ENCODE data around the gene NANOS2. TPM values are rescaled to one million over a fixed set of nuclear protein-coding genes. Genes with fewer than 3 reads are reported as not detected.
"Not testable (repeated sequence)": the region's sequence is repeated elsewhere in the genome, so short reads cannot be mapped to it uniquely, and the experiment has no call there.

The NANOS2 gene
- total RNA-seq, 1 donor from 2014 or later: not detected

DNA sequence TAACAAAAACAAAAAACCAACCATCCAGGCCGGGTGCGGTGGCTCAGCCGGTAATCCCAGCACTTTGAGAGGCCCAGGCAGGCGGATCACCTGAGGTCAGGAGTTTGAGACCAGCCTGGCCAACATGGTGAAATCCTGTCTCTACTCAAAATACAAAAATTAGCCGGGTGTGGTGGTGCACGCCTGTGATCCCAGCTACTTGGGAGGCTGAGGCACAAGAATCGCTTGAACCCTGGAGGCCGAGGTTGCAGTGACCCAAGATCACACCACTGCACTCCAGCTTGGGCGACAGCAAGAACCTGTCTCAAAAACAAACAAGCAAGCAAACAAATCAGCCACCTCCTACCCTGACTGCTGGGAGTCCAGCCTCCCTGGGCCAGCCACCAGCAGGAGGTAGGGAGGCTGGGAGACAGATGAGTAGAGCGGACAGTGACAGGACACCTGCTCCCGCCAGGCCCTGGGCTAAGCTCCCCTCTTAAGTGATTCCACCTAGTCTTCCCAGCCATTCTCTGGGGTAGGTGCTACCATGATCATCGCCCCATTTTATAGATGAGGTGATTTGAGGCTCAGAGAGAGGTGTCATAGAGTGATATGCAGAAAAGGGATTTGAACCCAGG lies 18.5 kb downstream of the NANOS2 start:
- DNase-seq (ENCODE audit: low read depth): not testable (repeated sequence)

DNA sequence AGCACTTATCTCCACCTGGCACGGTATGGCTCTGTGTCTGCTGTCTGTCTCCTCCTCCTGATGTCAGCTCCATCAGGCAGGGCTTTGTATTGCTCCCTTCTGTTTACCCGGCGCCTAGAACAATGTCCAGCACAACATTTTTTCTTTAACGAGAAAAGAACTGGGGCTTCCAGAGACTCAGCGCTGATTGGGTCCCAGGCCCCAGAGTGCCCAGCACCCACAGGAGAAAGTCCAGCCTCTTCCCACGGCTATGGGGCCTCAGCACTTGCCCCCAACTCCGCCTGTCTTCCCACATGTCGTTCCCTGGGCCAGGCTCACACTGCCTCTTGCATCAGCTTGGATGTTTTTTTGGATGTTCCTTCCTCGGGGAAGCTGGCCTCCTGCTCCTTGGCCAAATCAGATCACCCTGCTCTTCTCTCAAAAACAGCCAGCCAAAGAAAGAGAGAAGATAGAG lies 19.0 kb downstream of the NANOS2 start:
- no peak for DNase-seq (ENCODE audit: low read depth)

DNA sequence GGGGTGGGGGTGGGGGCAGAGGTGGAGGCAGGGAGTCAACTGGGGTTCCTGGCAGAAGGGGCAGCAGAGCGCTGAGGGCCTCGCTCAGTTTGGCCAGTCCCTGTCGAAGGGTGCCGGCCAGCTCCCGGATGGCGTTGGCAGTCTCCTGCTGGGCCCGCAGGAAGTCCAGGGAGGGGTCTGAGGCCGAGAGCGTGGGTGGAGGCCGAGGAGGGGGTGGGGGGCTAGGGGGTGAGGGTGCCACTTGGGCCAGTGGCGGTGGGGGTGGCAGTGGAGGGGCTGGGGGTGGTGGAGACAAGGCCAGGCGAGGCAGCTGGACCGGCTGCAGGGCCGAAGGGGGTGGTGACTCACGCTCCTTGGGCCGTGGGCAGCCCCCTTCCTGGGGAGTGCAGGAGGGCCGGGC lies 23.7 kb downstream of the NANOS2 start:
- DNase-seq (ENCODE audit: low read depth): no peak

DNA sequence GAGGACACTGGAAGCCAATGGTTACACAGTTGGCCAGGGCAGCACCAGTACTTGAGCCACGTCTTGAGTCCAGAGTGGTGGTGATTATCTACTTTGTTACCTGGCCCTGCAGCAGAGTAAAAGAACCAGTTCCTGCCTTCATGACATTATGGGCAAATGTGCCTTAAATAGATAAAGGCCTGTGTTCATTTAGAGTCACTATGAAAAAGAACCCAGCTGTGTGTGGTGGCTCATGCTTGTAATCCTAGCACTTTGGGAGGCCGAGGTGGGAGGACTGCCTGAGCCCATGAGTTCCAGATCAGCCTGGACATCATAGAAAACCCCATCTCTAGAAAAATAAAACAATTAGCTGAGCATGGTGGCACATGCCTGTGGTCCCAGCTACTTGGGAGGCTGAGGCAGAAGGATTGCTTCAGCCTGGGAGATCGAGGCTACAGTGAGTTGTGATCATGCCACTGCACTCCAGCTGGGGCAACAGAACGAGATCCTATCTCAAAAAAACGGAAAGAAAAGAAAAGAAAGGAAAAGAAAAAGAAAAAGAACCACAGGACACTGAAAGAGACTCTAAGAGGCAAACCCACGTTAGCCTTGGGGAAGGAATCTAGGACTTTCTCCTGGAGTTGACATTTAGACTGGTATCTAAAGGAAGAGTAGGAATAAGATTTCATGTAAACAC lies 25.2 kb downstream of the NANOS2 start:
- DNase-seq (ENCODE audit: low read depth): no peak

DNA sequence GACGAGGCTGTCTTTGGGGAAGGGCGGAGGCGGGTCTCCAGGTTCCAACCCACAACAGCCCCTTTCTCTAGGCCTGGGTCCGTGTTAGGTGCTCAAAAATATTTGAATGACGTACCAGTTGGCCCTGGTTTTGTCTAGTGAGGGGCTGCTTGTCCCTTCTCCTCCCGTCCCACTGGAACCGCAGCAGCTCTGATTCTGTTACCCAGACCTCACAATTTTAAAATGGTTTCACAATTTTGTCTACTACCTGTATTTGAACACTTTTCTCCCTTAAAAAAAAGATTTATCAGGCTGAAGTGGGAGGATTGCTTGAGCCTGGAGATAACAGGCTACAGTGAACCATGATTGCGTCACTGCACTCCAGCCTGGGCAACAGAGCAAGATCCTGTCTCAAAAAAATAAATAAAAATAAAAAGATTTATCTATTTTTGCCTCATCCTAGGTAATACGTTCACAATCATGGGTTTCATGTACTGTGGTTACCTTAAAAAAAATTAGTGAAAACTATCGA lies 27.3 kb downstream of the NANOS2 start:
- no peak for DNase-seq (ENCODE audit: low read depth)

DNA sequence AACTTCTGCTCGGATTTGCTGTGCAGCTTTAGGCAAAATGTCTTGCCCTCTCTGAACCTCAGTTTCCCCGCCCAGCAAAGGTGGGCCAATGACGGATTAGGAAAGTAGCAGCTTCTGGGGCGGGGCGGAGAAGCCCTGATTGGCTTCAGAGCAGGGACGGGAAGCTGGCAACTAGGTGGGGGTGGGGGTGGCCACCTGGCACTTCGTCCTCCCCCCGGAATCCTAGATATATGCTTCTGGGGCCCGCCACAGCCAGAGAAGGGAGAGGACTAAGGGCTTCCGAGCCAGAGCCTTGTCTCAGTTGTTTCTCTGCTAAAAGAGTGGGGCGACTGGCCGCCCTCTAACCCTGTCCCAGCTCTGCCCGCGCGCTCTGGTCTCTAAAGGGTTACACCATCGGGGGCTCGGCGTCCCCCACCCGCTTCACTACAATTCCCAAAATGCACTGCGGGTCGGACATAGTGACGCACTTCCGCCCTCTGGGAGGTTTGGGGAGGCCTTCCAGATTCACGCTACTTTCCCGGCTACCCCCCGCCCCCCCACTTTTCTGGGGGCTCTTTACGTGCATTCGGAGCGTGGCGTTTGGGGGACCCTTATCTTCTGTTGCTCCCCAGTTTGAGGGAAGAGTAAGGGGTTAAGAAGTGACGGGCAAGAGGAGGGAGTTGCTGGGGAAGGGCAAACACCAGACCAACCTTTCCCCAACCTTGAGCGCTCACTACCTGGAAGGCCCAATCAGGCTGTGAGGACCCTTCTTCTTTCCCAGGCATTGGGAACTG lies 28.0 kb downstream of the NANOS2 start:
- peak; percentile 87 for DNase-seq (ENCODE audit: low read depth)

DNA sequence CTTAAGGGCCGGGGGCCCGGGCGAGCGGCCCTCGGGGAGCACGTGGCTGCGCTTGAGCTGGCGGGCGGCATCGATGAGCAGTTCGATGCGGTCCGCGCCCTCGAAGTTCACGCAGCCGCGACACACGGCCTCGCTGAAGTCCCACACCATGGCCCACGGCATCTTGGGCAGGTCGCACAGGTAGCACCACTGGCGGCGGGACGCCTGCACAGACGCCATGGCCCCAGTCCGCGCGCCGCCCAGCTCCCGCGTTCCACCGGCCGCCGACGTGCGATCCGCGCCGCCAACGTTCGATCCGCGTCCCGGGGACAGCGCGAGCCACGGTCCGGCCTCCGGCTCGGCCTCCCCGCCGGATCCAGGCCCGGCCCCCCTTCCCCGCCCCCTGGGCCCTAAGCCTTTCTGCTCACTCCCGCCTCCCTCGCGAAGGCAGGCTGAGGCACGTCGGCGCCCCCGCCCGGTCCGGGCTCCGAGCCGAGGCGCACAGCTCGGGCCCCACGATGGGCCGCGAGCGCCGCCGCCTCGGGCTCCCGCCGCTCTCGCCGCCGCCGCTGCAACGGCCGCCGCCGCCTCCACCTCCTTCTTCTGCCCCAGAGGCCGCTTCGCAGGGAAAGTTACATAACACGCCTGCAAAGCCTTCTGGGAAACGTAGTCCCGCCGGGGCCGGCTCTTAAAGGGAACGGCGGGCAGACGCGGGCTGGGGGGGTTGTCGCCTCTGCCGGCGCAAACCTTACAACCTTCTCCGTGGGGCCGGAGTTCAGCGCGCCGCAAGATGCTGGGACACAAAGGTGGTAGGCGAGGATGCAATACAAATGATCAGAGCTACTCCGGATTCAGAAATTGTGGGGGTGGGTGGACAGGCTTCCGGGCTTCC lies 28.8 kb downstream of the NANOS2 start, which contains the start of gene IRF2BP1:
Gene IRF2BP1 (minus strand): TSS at position 586 of the 871 bp plus-strand sequence. CDS start 367 bp downstream, at position 219.
- peak; percentile 86 for DNase-seq (ENCODE audit: low read depth)

DNA sequence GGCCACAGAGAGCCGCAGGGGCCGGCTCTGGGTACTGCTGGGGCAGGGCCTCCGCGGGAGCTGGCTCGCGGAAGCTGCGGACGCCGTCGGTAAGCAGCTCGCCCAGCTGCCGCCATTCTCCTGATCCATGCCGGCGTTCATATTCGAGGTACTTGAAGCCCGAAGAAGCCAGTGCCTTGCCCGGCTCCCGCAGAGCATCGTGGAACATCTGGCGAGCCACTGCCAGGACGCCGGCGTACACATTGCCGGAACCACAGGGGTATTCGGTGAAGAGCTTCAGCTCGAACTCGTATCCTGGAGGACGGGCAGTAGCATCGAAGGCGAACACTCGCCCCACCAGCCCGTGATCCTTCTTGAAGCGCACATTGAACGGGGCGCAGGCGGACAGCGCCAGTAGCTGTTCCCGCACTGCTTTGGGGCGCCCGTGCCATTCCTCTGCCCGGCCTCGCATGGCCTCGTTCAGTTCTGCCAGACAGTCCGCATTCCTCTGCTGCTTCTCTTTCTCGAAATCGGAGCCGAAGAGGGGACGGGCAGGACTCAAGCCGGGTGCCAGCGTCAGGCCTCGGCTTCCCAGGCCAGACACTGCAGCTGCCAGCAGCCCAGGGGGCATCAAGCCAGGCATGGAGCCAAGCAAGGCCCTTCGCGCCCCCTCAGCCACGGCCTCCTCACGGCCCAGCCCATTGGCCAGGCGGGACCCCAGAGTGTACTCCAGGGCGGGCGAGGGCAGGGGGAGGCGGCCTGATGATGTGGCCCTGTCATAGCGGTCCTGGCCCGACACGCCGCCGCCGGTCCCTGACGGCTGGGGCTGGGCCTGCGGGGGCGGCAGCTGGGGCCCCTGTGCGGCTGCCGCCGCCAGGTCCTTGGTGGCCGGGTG lies 29.7 kb downstream of the NANOS2 start:
- no peak for DNase-seq (ENCODE audit: low read depth)

DNA sequence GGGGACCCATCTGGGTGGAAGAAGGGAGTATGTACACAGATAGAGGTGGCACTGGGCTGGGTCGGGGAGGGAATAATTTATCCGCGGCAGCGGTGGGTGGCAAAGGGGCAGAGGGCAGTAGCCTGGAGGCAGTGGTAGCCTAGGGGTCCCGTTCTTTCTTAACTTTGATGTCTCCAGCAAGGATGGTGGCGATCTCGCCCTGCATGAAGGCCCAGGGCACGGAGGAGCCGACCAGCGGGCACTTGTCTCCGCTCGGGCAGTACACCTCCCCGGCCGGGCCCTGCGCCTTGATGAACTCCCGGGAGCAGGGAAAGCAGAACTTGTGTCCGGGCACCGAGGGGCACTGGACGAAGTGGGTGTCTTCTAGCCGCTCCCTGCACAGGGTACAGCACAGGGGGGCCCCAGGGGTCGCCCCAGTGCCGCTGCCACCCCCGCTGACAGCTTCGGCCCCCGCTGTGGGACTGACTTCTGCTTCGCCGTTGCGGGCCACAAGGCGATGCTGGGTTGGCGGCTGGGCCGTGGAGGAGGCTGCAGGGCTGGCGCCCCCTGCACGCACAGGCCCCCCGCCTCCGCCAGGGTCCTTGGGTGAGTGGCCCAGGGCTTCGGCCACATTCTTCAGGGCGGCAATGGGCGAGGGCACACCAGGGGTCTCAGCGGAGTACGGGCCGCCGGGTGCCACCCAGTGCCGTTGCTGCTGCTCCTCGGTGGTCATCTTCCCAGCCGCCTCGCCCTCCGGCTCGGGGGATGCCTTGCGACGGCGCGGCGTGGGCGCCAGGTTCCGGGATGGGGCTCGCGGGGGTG lies 30.5 kb downstream of the NANOS2 start:
- no peak for DNase-seq (ENCODE audit: low read depth)

DNA sequence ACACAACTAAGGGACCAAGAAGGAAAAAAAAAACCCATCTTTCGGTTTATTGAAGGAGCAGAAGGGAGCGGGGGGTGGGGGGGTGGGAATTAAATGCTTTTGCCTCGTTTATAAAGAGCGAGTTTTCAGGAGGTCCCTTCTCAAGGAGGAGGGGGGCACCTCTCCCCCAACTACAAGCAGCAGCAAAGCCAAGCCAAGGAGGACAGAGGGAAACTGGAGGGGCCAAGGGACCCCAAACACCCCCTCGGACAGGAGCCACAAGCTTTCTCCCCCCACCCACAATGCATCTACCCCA lies 31.0 kb downstream of the NANOS2 start:
- DNase-seq (ENCODE audit: low read depth): no peak

DNA sequence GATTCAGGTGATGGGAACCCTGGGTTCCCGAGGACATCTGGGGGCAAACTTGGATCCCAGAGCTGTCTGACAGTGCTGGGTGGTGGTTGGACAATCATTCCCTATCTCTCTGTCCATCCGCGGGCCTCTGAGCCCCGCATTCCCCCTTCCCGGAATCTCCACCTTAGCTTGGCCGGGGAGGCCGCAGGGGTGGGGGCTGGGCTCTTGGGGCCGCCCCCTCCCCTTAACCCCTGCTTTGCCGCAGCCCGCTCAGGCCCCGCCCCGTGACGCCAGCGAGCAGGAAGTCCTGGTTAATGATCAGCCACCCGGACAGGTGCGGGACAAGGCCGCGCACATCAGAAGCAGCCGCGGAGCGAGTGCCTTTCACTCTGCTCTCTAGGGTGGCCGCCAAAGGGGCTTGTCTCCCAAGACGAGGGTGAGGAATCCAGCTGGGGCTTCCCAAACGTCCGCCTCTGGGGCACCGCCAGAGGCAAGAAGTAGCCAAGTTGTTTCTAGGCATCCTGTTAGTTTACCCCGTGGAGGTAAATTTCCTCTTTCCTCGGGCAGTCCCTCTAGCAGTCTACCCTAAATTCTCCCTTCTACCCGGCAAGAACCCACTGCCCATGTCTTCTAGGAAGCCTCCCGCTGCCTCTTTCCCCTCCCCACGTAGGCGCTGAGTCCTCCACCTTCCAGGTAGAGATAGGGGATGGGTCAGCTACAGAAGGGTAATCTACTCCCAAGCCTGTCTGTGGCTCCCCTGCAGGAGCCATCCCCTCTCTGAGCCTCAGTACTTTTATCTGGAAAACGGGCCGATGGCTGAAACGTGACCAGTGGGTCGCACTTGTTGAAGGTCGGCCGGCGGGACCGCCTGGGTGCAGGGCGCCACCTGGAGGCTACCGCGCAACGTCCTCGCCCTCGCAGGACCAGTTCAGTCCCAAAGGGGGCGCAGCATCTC lies 31.7 kb downstream of the NANOS2 start:
- peak; percentile 81 for DNase-seq (ENCODE audit: low read depth)

DNA sequence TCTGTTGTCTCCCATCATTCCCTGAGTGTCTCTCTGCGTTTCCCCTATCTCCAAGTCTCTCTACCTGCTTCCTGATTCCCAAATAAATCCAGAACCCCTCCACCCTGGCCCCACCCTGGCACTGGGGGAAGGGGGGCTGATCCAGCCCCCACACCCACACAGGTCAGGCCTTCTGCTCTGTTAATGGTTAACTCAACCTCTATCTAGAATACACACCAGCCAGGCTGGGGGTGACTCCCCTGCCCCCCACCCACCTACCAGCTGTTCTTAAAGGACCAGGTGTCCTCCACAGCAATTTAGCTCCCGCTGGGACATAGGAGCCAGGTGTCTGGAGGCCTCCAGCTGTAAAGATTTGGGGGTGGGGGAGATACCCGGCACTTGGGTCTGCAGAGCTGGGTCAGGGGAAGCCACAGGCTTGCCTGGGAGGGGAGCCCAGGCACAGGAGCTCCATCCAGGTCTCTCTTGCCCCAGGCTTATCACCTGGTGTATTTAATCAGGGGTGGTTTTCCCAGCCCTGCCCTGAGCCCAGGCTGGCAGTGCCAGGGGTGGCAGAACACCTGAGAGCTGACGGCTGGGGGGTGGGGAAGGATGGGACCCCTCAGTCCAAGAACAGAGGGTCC lies 32.6 kb downstream of the NANOS2 start:
- DNase-seq (ENCODE audit: low read depth): peak; percentile 57

DNA sequence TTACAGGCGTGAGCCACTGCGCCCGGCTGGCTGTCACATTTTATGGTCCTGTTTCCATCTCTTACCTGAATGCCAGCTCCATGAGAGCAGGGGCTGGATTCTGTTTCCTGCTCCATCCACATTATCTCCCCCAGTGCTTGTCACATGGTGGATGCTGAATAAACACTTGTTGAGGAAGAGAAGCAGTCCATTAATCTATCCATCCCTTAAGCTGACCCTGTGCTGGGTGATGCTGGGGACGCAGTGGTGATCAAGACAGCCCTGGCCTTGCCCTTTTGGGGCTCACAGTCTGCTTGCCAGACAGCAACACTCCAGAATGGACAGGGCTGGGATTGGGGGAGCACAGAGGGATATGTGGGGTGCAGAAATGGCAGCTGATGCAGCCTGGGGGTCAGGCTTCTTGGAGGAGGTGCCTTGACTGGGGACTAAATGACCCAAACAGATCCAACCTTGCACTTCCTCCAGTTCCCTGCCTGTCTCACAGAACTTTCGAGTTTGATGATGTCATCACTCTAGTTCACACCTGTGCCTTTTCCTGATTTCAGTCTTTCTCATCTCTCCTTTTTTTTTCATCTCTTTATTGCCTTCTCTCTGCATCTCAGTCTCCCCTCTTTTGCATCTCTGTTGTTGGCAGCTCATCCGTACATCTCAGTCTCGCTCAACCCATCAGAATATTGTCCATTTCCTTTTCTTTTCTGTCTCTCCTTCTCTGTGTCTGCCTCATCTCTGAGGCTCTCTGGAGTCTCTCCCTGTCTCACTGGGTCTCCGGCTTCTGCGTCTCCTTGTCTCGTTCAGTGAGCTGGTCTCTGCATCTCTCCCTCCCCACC lies 33.3 kb downstream of the NANOS2 start:
- no peak for DNase-seq (ENCODE audit: low read depth)

DNA sequence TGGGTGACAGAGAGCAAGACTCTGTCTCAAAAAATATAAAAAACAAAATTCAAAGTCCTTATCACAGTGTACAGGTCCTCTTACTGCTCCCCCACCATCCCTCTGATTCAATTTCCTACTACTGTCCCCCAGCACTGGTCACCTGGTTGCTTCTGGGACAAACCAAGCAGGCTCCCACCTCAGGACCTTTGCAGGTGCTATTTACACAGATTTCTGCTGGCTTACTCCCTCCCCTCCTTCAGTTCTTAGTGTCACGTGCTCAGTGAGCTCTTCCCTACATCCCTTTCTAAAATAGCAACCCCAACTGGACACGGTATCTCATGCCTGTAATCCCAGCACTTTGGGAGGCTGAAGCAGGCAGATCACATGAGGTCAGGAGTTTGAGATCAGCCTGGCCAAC lies 34.6 kb downstream of the NANOS2 start:
- no peak for DNase-seq (ENCODE audit: low read depth)

DNA sequence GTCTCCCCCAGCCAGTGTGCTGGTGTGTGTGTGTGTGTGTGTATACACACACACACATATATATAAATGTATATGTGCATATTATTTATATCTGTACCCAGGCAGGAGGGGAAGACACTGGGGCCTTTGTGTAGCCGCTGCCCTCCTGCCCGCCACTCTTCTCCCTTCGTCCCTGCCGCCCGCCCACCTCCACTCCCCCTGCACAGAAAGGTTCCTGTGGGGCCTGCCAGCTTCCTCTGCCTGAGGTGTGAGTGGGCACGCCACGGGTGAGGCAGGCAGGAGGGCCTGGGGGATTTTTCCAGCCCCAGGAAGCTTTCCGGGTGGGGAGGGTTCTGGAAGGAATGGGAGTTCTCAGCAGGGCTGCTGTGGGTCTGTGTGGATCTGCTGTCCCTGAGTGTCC lies 35.5 kb downstream of the NANOS2 start:
- no peak for DNase-seq (ENCODE audit: low read depth)

DNA sequence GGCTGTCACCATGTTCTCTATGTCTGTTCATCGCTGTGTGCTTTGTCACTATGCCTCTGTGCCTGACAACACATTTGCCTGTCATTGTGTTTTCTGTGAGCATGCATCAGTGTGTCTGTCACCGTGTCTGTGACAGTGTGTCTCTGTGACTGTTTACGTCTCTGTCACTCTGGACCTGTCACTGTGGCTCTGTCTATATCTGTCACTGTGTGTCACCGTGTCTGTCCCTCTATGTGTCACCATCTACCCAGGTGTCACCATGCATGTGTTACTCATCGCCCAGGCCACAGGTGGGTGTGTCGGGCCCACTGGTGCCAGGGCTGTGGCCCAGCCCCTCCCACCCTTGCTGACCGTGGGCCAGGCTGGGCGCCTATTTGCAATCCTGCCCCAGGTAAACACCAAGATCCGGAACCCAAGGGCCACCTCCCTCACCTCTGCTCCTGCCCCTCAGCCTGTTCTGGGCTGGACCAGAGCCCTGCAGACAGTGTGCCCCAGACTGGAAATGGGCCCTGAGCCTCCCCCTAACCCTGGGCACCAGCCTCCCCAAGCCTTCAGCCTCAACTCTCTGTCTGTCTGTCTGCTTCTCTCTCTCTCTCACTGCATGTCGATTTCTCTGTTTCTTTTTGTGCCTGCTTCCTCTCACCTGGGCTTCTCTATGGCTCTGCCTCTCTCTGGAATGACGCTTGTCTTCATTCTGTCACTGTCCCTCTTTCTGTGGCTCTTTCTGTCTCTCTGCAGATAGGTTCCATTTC lies 36.4 kb downstream of the NANOS2 start:
- DNase-seq (ENCODE audit: low read depth): no peak
